Endodermal cell (in vitro differentiated cells): ENCODE data around the gene PYDC1. TPM values are rescaled to one million over a fixed set of nuclear protein-coding genes. Genes with fewer than 3 reads are reported as not detected.

Experiments used
- DNase-seq: peaks from one replicate; pipeline ENCODE4 v3.0.0-alpha.2; 2017
- H3K27ac ChIP-seq: 2 replicates; pipeline ENCODE4 v1.5.1; 2013; ENCODE audit warnings: mild to moderate bottlenecking, low read depth, low read length, moderate library complexity
- H3K27me3 ChIP-seq: 2 replicates; pipeline ENCODE4 v1.6.1; 2013; ENCODE audit warnings: mild to moderate bottlenecking, low read length, moderate library complexity; ENCODE audit not compliant: insufficient read depth, control insufficient read depth, poor library complexity, severe bottlenecking
- H3K36me3 ChIP-seq: 2 replicates; pipeline ENCODE4 v1.7.0; 2013; ENCODE audit warnings: mild to moderate bottlenecking, low read length, moderate library complexity; ENCODE audit not compliant: control insufficient read depth, insufficient read depth
- H3K4me1 ChIP-seq: one replicate; pipeline ENCODE4 v1.7.0; 2013; ENCODE audit warnings: low read length; ENCODE audit not compliant: control insufficient read depth, insufficient read depth
- H3K4me3 ChIP-seq: 2 replicates; pipeline ENCODE4 v1.5.1; 2013; ENCODE audit warnings: mild to moderate bottlenecking, low read length, moderate library complexity
- H3K9ac ChIP-seq: 2 replicates; pipeline ENCODE4 v1.6.1; 2013; ENCODE audit warnings: mild to moderate bottlenecking, low read length, moderate library complexity; ENCODE audit not compliant: poor library complexity, severe bottlenecking; ENCODE audit errors: extremely low read depth
- H3K9me3 ChIP-seq: 2 replicates; pipeline ENCODE4 v1.6.1; 2013; ENCODE audit warnings: mild to moderate bottlenecking, low read length, moderate library complexity; ENCODE audit not compliant: control insufficient read depth
- H3K27ac Mint-ChIP-seq: 2 replicates; pipeline ENCODE4 v1.8.0; 2020; ENCODE audit warnings: mixed read lengths
- H3K27me3 Mint-ChIP-seq: 2 replicates; pipeline ENCODE4 v1.8.0; 2021; ENCODE audit warnings: mild to moderate bottlenecking, mixed read lengths; ENCODE audit not compliant: insufficient read depth
- H3K36me3 Mint-ChIP-seq: 2 replicates; pipeline ENCODE4 v1.8.0; 2020; ENCODE audit warnings: low read depth, mixed read lengths
- H3K4me1 Mint-ChIP-seq: 2 replicates; pipeline ENCODE4 v1.8.0; 2020; ENCODE audit warnings: mixed read lengths
- H3K4me3 Mint-ChIP-seq: 2 replicates; pipeline ENCODE4 v1.8.0; 2020; ENCODE audit warnings: mild to moderate bottlenecking, moderate library complexity, mixed read lengths
- H3K9me3 Mint-ChIP-seq: 2 replicates; pipeline ENCODE4 v1.8.0; 2020; ENCODE audit warnings: mild to moderate bottlenecking, mixed read lengths
- CTCF ChIP-seq: fragments of 200-600 bp; sonication (generic); conservative IDR thresholded peaks from 2 replicates; pipeline ENCODE4 v1.5.0; 2021; ENCODE audit warnings: antibody characterized with exemption, mild to moderate bottlenecking
- WGBS, 2 experiments: methylation state at CpG; one replicate each; pipeline versions ENCODE4 v1.1.5 to v1.1.7; 2013; ENCODE audit warnings: missing lambda C conversion rate in 2 of 2, mixed read lengths in 1 of 2; ENCODE audit not compliant: insufficient coverage in 1 of 2, insufficient read length in 1 of 2; 5-methylcytosine and 5-hydroxymethylcytosine counted together
- total RNA-seq, 2 donors: library from RNA; stranded (reverse); fragmentation: NEBNext Ultra II Directional in 1 of 2; extraction: Animal tissue kit (Norgen Biotek cat#: 25700) in 1 of 2; gene quantifications; 2 replicates in 1 of 2; 3 replicates in 1 of 2; pipeline ENCODE4 v1.2.1, GENCODE V29; 2021

Gene PYDC1
- total RNA-seq, 2 donors from 2014 or later: not detected

DNA sequence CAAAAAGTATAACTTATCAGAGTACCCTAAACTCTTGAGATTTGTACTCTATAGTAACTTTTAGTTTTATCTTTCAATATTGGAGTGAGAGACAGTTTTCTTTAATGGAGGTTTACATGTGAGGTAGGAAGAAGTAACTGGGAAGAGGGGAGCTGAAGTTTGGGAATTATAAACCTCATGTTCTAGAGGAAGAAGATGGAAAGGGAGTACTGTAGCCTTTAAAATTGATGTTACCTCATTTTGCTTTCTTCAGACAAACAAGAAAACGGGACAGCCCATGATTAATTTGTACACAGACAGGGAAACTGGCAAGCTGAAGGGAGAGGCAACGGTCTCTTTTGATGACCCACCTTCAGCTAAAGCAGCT lies 27.5 kb downstream of the PYDC1 start:
- no peaks in the 10 kb centered on the region for H3K9me3 ChIP-seq
- 91 to 100% methylated on average over 1 to 2 of the region's 2 CpGs for WGBS, 2 experiments
- peaks cover 100% of the 10 kb centered on the region for H3K36me3 ChIP-seq
- Mint-ChIP-seq H3K9me3 (no peaks in the 10 kb centered on the region), H3K4me3 (no peak overlapping the region), H3K27me3 (no peaks in the 10 kb centered on the region), H3K36me3 (peaks cover 97% of the 10 kb centered on the region), H3K4me1 (peaks cover 3% of the 10 kb centered on the region), H3K27ac (no peak overlapping the region)
- no peak overlapping the region for H3K27ac ChIP-seq
- DNase-seq: no peak
- no peak overlapping the region for H3K9ac ChIP-seq
- no peaks in the 10 kb centered on the region for H3K4me1 ChIP-seq
- no peak overlapping the region for H3K4me3 ChIP-seq
- H3K27me3 ChIP-seq: no peaks in the 10 kb centered on the region
- TF ChIP-seq CTCF: no peak

GRCh38 chr16:31188450-31189411 lies 28.2 kb downstream of the PYDC1 start:
- H3K4me3 Mint-ChIP-seq: no peak overlapping the region
- peaks cover 97% of the 10 kb centered on the region for H3K36me3 Mint-ChIP-seq
- peaks cover 99% of the 10 kb centered on the region for H3K36me3 ChIP-seq
- H3K9me3 Mint-ChIP-seq: no peaks in the 10 kb centered on the region
- DNase-seq: no peak
- 96 to 100% methylated on average over 2 to 3 of the region's 3 CpGs for WGBS, 2 experiments
- no peaks in the 10 kb centered on the region for H3K27me3 ChIP-seq
- no peak overlapping the region for H3K9ac ChIP-seq
- no peak overlapping the region for H3K27ac ChIP-seq
- H3K27ac Mint-ChIP-seq: peak overlapping the region; percentile 2
- H3K27me3 Mint-ChIP-seq: no peaks in the 10 kb centered on the region
- H3K4me3 ChIP-seq: no peak overlapping the region
- no peaks in the 10 kb centered on the region for H3K4me1 ChIP-seq
- peaks cover 7% of the 10 kb centered on the region for H3K4me1 Mint-ChIP-seq
- no peaks in the 10 kb centered on the region for H3K9me3 ChIP-seq
- TF ChIP-seq CTCF: no peak

DNA sequence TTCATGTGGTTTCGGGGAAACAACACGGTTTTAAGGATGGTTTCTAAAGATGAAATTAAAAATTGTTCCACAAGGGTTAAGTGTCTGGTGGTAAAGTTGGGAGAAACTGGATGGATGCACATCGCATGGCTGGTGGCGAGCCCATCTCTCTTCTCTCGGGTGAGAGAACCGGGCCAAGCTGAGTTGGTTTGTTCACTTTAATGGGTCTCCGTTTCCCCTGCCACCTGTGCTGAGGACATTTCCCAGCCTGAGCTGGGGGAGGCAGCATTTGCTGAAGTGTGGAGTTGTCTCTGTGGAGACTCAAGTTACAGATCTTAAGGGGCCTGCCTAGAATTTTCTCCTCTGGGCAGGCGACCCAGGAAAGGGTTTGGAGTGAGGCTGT lies 29.1 kb downstream of the PYDC1 start:
- DNase-seq: no peak
- Mint-ChIP-seq H3K4me3 (no peak overlapping the region), H3K9me3 (no peaks in the 10 kb centered on the region), H3K27me3 (no peaks in the 10 kb centered on the region), H3K36me3 (peaks cover 98% of the 10 kb centered on the region), H3K4me1 (peaks cover 12% of the 10 kb centered on the region), H3K27ac (peak overlapping the region; percentile 69)
- Histone ChIP-seq H3K36me3 (peaks cover 99% of the 10 kb centered on the region), H3K4me1 (no peaks in the 10 kb centered on the region), H3K4me3 (no peak overlapping the region), H3K27ac (no peak overlapping the region), H3K27me3 (no peaks in the 10 kb centered on the region), H3K9me3 (no peaks in the 10 kb centered on the region), H3K9ac (no peak overlapping the region)
- TF ChIP-seq CTCF: peak; percentile 24
- 96 to 97% methylated on average over 5 to 8 of the region's 8 CpGs for WGBS, 2 experiments
